HL-60 (cell line): ENCODE data around the gene EZH1.

ENCODE experiments used
- DNase-seq, 2 experiments: peaks; one replicate each; pipeline ENCODE4 v3.0.0-alpha.2; 2010 to 2020; ENCODE audit warnings: low read depth in 1 of 2, low spot score in 1 of 2
- H3K27ac ChIP-seq: fragments of 250-450 bp; sonication (Bioruptor Pico); replicated peaks from 2 replicates; pipeline ENCODE4 v1.5.1; 2020; ENCODE audit warnings: mild to moderate bottlenecking, moderate library complexity
- H3K27me3 ChIP-seq: fragments of 250-450 bp; sonication (Bioruptor Pico); 2 replicates; pipeline ENCODE4 v1.5.1; 2021; ENCODE audit warnings: mild to moderate bottlenecking, moderate library complexity; ENCODE audit not compliant: insufficient read depth, poor library complexity, severe bottlenecking
- H3K4me3 ChIP-seq: replicated peaks from 2 replicates; pipeline ENCODE4 v1.5.1; 2011; ENCODE audit warnings: mild to moderate bottlenecking, control low read depth, low read length; ENCODE audit not compliant: insufficient read depth
- CTCF ChIP-seq: IDR thresholded peaks from one replicate; pipeline ENCODE4 v1.5.1; 2011; ENCODE audit warnings: low read length, control low read depth, inconsistent platforms; ENCODE audit not compliant: insufficient read depth
- GABPA ChIP-seq: IDR thresholded peaks from 2 replicates; pipeline ENCODE4 v1.6.1; 2012; ENCODE audit warnings: low read depth
- POLR2AphosphoS5 ChIP-seq: IDR thresholded peaks from 2 replicates; pipeline ENCODE4 v1.6.1; 2012; ENCODE audit warnings: low read depth
- REST ChIP-seq: IDR thresholded peaks from 2 replicates; pipeline ENCODE4 v1.6.1; 2012; ENCODE audit warnings: low read depth; ENCODE audit not compliant: insufficient replicate concordance
- SPI1 ChIP-seq: IDR thresholded peaks from 2 replicates; pipeline ENCODE4 v1.6.1; 2012; ENCODE audit warnings: low read depth, mild to moderate bottlenecking, borderline replicate concordance

The EZH1 gene

GRCh38 chr17:42723636-42724035 lies 21.2 kb downstream of the EZH1 start:
- no peak overlapping the region for H3K4me3 ChIP-seq
- H3K27me3 ChIP-seq = no peaks in the 10 kb centered on the region
- TF ChIP-seq REST = no peak
- no peak for TF ChIP-seq GABPA
- DNase-seq = no peak
- no peak overlapping the region for H3K27ac ChIP-seq

GRCh38 chr17:42720996-42721583 lies 23.8 kb downstream of the EZH1 start:
- TF ChIP-seq REST (no peak), GABPA (no peak), POLR2AphosphoS5 (no peak), CTCF (peak; percentile 31)
- Histone ChIP-seq H3K27ac (no peak overlapping the region), H3K4me3 (no peak overlapping the region), H3K27me3 (no peaks in the 10 kb centered on the region)
- peak; percentile 24 to 52 for DNase-seq

GRCh38 chr17:42709561-42709960 lies 35.3 kb downstream of the EZH1 start:
- Histone ChIP-seq H3K27ac (no peak overlapping the region), H3K4me3 (no peak overlapping the region), H3K27me3 (no peaks in the 10 kb centered on the region)
- no peak for DNase-seq
- TF ChIP-seq POLR2AphosphoS5 (no peak), SPI1 (no peak), CTCF (no peak), GABPA (no peak), REST (no peak)
